ENCODE measurements around the gene PAOX. TPM values are rescaled to one million over a fixed set of nuclear protein-coding genes. Genes with fewer than 3 reads are reported as not detected.
A peak's percentile ranks its signal among the peaks of the same experiment; 100 is the strongest.
"Not testable (repeated sequence)": the region's sequence is repeated elsewhere in the genome, so short reads cannot be mapped to it uniquely, and the experiment has no call there.

Gene PAOX
- total RNA-seq, 1 donor: 7.8 TPM

- H3K4me3 ChIP-seq (ENCODE audit: low read depth, low read length): peak overlapping the region; percentile 63
- no peak for DNase-seq (ENCODE audit: low read depth)
- TF ChIP-seq, protein P1, sequence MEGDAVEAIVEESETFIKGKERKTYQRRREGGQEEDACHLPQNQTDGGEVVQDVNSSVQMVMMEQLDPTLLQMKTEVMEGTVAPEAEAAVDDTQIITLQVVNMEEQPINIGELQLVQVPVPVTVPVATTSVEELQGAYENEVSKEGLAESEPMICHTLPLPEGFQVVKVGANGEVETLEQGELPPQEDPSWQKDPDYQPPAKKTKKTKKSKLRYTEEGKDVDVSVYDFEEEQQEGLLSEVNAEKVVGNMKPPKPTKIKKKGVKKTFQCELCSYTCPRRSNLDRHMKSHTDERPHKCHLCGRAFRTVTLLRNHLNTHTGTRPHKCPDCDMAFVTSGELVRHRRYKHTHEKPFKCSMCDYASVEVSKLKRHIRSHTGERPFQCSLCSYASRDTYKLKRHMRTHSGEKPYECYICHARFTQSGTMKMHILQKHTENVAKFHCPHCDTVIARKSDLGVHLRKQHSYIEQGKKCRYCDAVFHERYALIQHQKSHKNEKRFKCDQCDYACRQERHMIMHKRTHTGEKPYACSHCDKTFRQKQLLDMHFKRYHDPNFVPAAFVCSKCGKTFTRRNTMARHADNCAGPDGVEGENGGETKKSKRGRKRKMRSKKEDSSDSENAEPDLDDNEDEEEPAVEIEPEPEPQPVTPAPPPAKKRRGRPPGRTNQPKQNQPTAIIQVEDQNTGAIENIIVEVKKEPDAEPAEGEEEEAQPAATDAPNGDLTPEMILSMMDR (IDR thresholded peaks at IDR 0.05; ENCODE audit: insufficient read depth, low read depth, low read length): no peak
Measured at GRCh38 chr10:133379801-133380666, 972 bp downstream of the PAOX start.

GRCh38 chr10:133381036-133381435, 2.0 kb downstream of the PAOX start:
- no peak for DNase-seq (ENCODE audit: low read depth)
- TF ChIP-seq, protein P1 (IDR thresholded peaks at IDR 0.05; ENCODE audit: insufficient read depth, low read depth, low read length): no peak
- H3K4me3 ChIP-seq (ENCODE audit: low read depth, low read length): no peak overlapping the region

DNA sequence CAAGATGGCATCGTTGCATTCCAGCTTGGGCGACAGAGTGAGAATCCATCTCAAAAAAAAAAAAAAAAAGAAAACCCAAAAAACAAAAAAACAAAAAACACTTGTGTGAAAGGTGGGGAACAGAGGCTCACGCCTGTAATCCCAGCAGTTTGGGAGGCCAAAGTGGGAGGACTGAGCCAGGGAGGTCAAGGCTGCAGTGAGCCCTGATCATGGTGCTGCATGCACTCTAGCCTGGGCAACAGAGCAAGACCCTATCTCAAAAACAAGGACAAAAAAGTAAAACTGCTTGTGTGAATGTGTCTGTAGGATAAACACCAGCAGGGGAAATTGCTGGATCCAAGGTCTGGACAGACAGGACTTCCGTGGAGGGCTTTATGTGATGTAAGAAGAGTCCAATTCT, 4.5 kb downstream of the PAOX start:
- DNase-seq (ENCODE audit: low read depth): no peak
- H3K4me3 ChIP-seq (ENCODE audit: low read depth, low read length): no peak overlapping the region
- TF ChIP-seq, protein P1 (IDR thresholded peaks at IDR 0.05; ENCODE audit: insufficient read depth, low read depth, low read length): no peak

DNA sequence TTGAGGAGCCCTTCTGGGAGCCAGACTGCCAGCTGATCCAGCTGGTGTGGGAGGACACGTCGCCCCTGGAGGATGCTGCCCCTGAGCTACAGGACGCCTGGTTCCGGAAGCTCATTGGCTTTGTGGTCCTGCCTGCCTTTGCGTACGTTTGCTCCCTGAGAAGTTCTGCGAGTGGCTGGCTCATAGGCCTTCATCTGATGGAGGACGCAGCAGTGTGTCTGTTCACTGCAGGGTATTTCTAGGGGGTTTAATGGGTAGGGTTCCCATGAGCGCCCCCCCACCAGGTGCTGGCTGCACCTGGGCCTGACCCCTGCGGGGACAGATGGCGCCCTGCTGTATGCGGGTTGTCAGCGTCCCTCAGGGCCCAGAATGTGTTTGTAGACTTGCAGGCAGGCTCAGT, 5.0 kb downstream of the PAOX start:
- H3K4me3 ChIP-seq (ENCODE audit: low read depth, low read length): no peak overlapping the region
- DNase-seq (ENCODE audit: low read depth): no peak

GRCh38 chr10:133385214-133385613, 6.2 kb downstream of the PAOX start:
- no peak for DNase-seq (ENCODE audit: low read depth)

More for the DNA sequence above, 5.0 kb downstream of the PAOX start:
- TF ChIP-seq, protein P1 (IDR thresholded peaks at IDR 0.05; ENCODE audit: insufficient read depth, low read depth, low read length): no peak

DNA sequence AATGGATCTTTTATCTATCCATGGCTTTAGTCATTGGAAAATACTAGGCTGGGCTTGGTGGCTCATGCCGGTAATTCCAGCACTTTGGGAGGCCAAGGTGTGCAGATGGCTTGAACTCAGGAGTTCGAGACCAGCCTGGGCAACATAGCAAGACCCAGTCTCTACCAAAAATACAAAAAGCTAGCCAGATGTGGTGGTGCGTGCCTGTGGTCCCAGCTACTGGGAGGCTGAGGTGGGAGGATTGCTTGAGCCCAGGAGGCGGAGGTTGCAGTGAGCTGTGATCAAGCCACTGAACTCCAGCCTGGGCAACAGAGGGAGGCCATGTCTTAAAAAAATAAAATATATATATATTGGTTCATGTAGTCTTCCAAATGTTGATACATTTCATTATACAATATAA, 7.9 kb downstream of the PAOX start:
- not testable (repeated sequence) for DNase-seq (ENCODE audit: low read depth); H3K4me3 ChIP-seq (ENCODE audit: low read depth, low read length)

More at GRCh38 chr10:133385214-133385613, 6.2 kb downstream of the PAOX start:
- TF ChIP-seq, protein P1 (IDR thresholded peaks at IDR 0.05; ENCODE audit: insufficient read depth, low read depth, low read length): no peak
- H3K4me3 ChIP-seq (ENCODE audit: low read depth, low read length): no peak overlapping the region

GRCh38 chr10:133388236-133388972, 9.3 kb downstream of the PAOX start:
- TF ChIP-seq, protein P1 (IDR thresholded peaks at IDR 0.05; ENCODE audit: insufficient read depth, low read depth, low read length): no peak
- DNase-seq (ENCODE audit: low read depth): no peak
- H3K4me3 ChIP-seq (ENCODE audit: low read depth, low read length): no peak overlapping the region
